IMR-90 (cell line): ENCODE results near the gene MACF1. TPM values are rescaled to one million over a fixed set of nuclear protein-coding genes. Genes with fewer than 3 reads are reported as not detected.

ENCODE experiments used
- ATAC-seq: fragments of 200-7000 bp; cut with Tn5 transposase; 2 replicates; pipeline ENCODE4 v1.9.1; 2020; ENCODE audit warnings: low read depth, mild to moderate bottlenecking, moderate library complexity
- BruUV-seq: library from RNA; stranded (reverse); fragments of 400-500 nt; replicated peaks from 2 replicates; lab custom pipeline; 2021; lab: Mats Ljungman, UMichigan
- CTCF ChIA-PET: fragments of 300-600 bp; formaldehyde crosslinking; extraction: SDS; loops from one replicate; lab custom pipeline; 2021; ENCODE audit warnings: antibody characterized with exemption; lab: Yijun Ruan, JAX
- POLR2A ChIA-PET: fragments of 300-600 bp; sonication (Branson Sonifier 250); formaldehyde crosslinking; loops from one replicate; lab custom pipeline; 2022; ENCODE audit warnings: antibody characterized with exemption; ENCODE audit not compliant: unreplicated experiment; lab: Charles Lee
- DNase-seq: peaks from one replicate; pipeline ENCODE4 v3.0.0; 2013
- H2AFZ ChIP-seq: replicated peaks from 2 replicates; pipeline ENCODE3; 2013; ENCODE audit warnings: low read length, mild to moderate bottlenecking; ENCODE audit not compliant: poor library complexity
- H2AK5ac ChIP-seq: 2 replicates; pipeline ENCODE4 v1.6.1; 2013; ENCODE audit warnings: low read depth, low read length, inconsistent platforms
- H2AK9ac ChIP-seq: replicated peaks from 2 replicates; pipeline ENCODE3; 2013; ENCODE audit warnings: mild to moderate bottlenecking, low read depth, low read length, moderate library complexity; ENCODE audit not compliant: poor library complexity
- H2BK120ac ChIP-seq: 2 replicates; pipeline ENCODE4 v1.6.1; 2013; ENCODE audit warnings: low read depth, low read length, inconsistent platforms
- H2BK15ac ChIP-seq: 3 replicates; pipeline ENCODE4 v1.6.1; 2013; ENCODE audit warnings: low read depth, low read length, inconsistent platforms
- H2BK20ac ChIP-seq: 2 replicates; pipeline ENCODE4 v1.6.1; 2013; ENCODE audit warnings: low read depth, mild to moderate bottlenecking, inconsistent platforms, low read length, moderate library complexity
- H2BK5ac ChIP-seq: 2 replicates; pipeline ENCODE4 v1.6.1; 2013; ENCODE audit warnings: mild to moderate bottlenecking, low read depth, low read length, inconsistent platforms; ENCODE audit not compliant: poor library complexity, severe bottlenecking
- H3K14ac ChIP-seq: replicated peaks from 2 replicates; pipeline ENCODE4 v1.6.1; 2013; ENCODE audit warnings: low read depth, low read length, inconsistent platforms
- H3K18ac ChIP-seq: 2 replicates; pipeline ENCODE4 v1.6.1; 2013; ENCODE audit warnings: low read depth, low read length, control low read depth
- H3K23ac ChIP-seq: 2 replicates; pipeline ENCODE4 v1.6.1; 2013; ENCODE audit warnings: low read depth, low read length, inconsistent platforms
- H3K27ac ChIP-seq: 2 replicates; pipeline ENCODE4 v1.5.1; 2013; ENCODE audit warnings: mild to moderate bottlenecking, control low read depth, low read length; ENCODE audit not compliant: insufficient read depth
- H3K27me3 ChIP-seq: 2 replicates; pipeline ENCODE4 v1.6.1; 2013; ENCODE audit warnings: low read length; ENCODE audit not compliant: control insufficient read depth, insufficient read depth
- H3K36me3 ChIP-seq: 2 replicates; pipeline ENCODE4 v1.6.1; 2013; ENCODE audit warnings: low read length, mixed read lengths; ENCODE audit not compliant: control insufficient read depth, insufficient read depth
- H3K4ac ChIP-seq: 2 replicates; pipeline ENCODE4 v1.6.1; 2013; ENCODE audit warnings: low read depth, low read length, inconsistent platforms
- H3K4me1 ChIP-seq: 2 replicates; pipeline ENCODE4 v1.6.1; 2013; ENCODE audit warnings: low read length, mixed read lengths; ENCODE audit not compliant: control insufficient read depth, insufficient read depth
- H3K4me2 ChIP-seq: 2 replicates; pipeline ENCODE4 v1.6.1; 2013; ENCODE audit warnings: low read depth, mild to moderate bottlenecking, control low read depth, low read length, moderate library complexity
- H3K4me3 ChIP-seq: 2 replicates; pipeline ENCODE4 v1.5.1; 2013; ENCODE audit warnings: low read depth, mild to moderate bottlenecking, control low read depth, low read length, moderate library complexity; ENCODE audit not compliant: insufficient read depth
- H3K56ac ChIP-seq: 2 replicates; pipeline ENCODE4 v1.6.1; 2013; ENCODE audit warnings: low read length, inconsistent platforms; ENCODE audit not compliant: insufficient read depth; ENCODE audit errors: extremely low read depth
- H3K79me1 ChIP-seq, 2 experiments: 2 replicates each; pipeline ENCODE4 v1.6.1; 2013; ENCODE audit warnings: low read length in 2 of 2, inconsistent platforms in 1 of 2, low read depth in 1 of 2
- H3K9ac ChIP-seq: 2 replicates; pipeline ENCODE4 v1.6.1; 2013; ENCODE audit warnings: low read depth, low read length, control low read depth
- H3K9me1 ChIP-seq: 2 replicates; pipeline ENCODE4 v1.6.1; 2013; ENCODE audit warnings: low read length, inconsistent platforms; ENCODE audit not compliant: insufficient read depth
- H3K9me3 ChIP-seq: 2 replicates; pipeline ENCODE4 v1.6.1; 2013; ENCODE audit warnings: low read length; ENCODE audit not compliant: control insufficient read depth, insufficient read depth
- H4K20me1 ChIP-seq: 2 replicates; pipeline ENCODE4 v1.6.1; 2013; ENCODE audit warnings: low read length, inconsistent platforms; ENCODE audit not compliant: insufficient read depth
- H4K5ac ChIP-seq: 2 replicates; pipeline ENCODE4 v1.6.1; 2013; ENCODE audit warnings: mild to moderate bottlenecking, low read depth, low read length, control low read depth
- H4K8ac ChIP-seq, 2 experiments: 2 replicates each; pipeline ENCODE4 v1.6.1; 2013; ENCODE audit warnings: low read depth in 2 of 2, low read length in 2 of 2, control low read depth in 1 of 2, inconsistent platforms in 1 of 2
- H4K91ac ChIP-seq: 2 replicates; pipeline ENCODE4 v1.6.1; 2013; ENCODE audit warnings: low read depth, low read length, inconsistent platforms; ENCODE audit not compliant: insufficient read depth
- CEBPB ChIP-seq: IDR thresholded peaks from 2 replicates; pipeline ENCODE4 v1.6.1; 2012; ENCODE audit warnings: low read depth, low read length, improper control_type of control experiment
- ELK1 ChIP-seq: fragments of 150-350 bp; IDR thresholded peaks from 2 replicates; pipeline ENCODE4 v1.6.1; 2016; ENCODE audit warnings: low read depth, mild to moderate bottlenecking, low read length, moderate library complexity, borderline replicate concordance
- RCOR1 ChIP-seq: IDR thresholded peaks from 2 replicates; pipeline ENCODE4 v1.6.1; 2012; ENCODE audit warnings: mild to moderate bottlenecking, low read length, improper control_type of control experiment; ENCODE audit not compliant: insufficient replicate concordance
- RFX5 ChIP-seq: IDR thresholded peaks from 2 replicates; pipeline ENCODE4 v1.8.0; 2012; ENCODE audit warnings: low read depth, mild to moderate bottlenecking, low read length, moderate library complexity
- SMC3 ChIP-seq: fragments of 150-350 bp; IDR thresholded peaks from 2 replicates; pipeline ENCODE4 v1.6.1; 2016; ENCODE audit warnings: low read depth, mild to moderate bottlenecking, antibody characterized with exemption, low read length, moderate library complexity
- WGBS, 2 experiments: methylation state at CpG; one replicate each; pipeline versions ENCODE4 v1.1.5 to v1.1.7; 2013; ENCODE audit warnings: missing lambda C conversion rate in 2 of 2; ENCODE audit not compliant: insufficient read length in 1 of 2; ENCODE audit errors: extremely low coverage in 2 of 2; 5-methylcytosine and 5-hydroxymethylcytosine counted together
- dilution Hi-C: fragments of 300-500 bp; cut with HindIII; formaldehyde crosslinking; loops from one replicate; pipeline ENCODE4 v1.14.3; 2018; ENCODE audit warnings: low sequenced_read_pairs; ENCODE audit not compliant: unreplicated experiment
- in situ Hi-C: fragments of 300-500 bp; cut with MboI; formaldehyde crosslinking; loops from 3 replicates; pipeline ENCODE4 v1.14.3; 2019; ENCODE audit warnings: low sequenced_read_pairs, inconsistent platforms, mixed read lengths
- intact Hi-C: fragments of 100-400 bp; cut with micrococcal nuclease; formaldehyde crosslinking; loops from 2 replicates; pipeline ENCODE4 v1.10.0; 2022
- polyA plus RNA-seq, 3 experiments: library from polyadenylated mRNA; depleted of rRNA; stranded (reverse); fragments of >200 nt; gene quantifications; 2 replicates each; pipeline ENCODE4 v1.2.3, GENCODE V29; 2012; ENCODE audit warnings: low replicate concordance in 1 of 3
- total RNA-seq: library from RNA; depleted of rRNA; stranded (reverse); fragments of >200 nt; gene quantifications from 2 replicates; pipeline ENCODE4 v1.2.3, GENCODE V29; 2012

The MACF1 gene
- total and polyA plus RNA-seq, 2 of the 4 experiments (the other 2 are of a cell fraction) = 67.6 to 369 TPM

- 0 out of 2 replicates have a peak, but pooled peaks cover 2% of the 10 kb centered on the region for H3K36me3 ChIP-seq
- H4K5ac ChIP-seq = peak overlapping the region; percentile 30
- no peak overlapping the region; the same call in 1 of the 2 replicates for H3K56ac ChIP-seq
- peaks cover 27 to 68% of the 10 kb centered on the region in 2 experiments for H3K79me1 ChIP-seq
- peak overlapping the region; percentile 54; the same call in 1 of the 2 replicates for H3K23ac ChIP-seq
- peak overlapping the region; percentile 18; the same call in 1 of the 2 replicates for H2BK120ac ChIP-seq
- no peaks in the 10 kb centered on the region for H3K27me3 ChIP-seq
- H2AK9ac ChIP-seq = no peak overlapping the region
- peak overlapping the region; percentile 56; the same call in 1 of the 2 replicates for H4K91ac ChIP-seq
- ChIA-PET CTCF (interaction anchor here (0.5 to 1.4 kb wide), 8 partner anchors 12 to 702 kb away, joined by 3 to 4 read pairs (median 3); no protein-coding TSS in a partner anchor), POLR2A (interaction anchor here (1.4 kb wide), 1 partner anchor 9 kb away, joined by 3 read pairs; no protein-coding TSS in a partner anchor)
- BruUV-seq = no TSS peak
- peak overlapping the region; percentile 1 to 68; a peak in 2 of 4 replicates for H4K8ac ChIP-seq
- H2AFZ ChIP-seq = no peak overlapping the region
- dilution Hi-C loops = no loop called here
- H3K27ac ChIP-seq = peak overlapping the region; percentile 79
- peak overlapping the region; percentile 24 for H3K4ac ChIP-seq
- no peak overlapping the region; the same call in 1 of the 2 replicates for H3K9ac ChIP-seq
- peak overlapping the region; percentile 52 for H3K18ac ChIP-seq
- no peak overlapping the region; the same call in 1 of the 2 replicates for H3K14ac ChIP-seq
- no peak for DNase-seq
- H4K20me1 ChIP-seq = peaks cover 58% of the 10 kb centered on the region
- in situ Hi-C loops = no loop called here
- peak overlapping the region; percentile 13; the same call in 1 of the 3 replicates for H2BK15ac ChIP-seq
- intact Hi-C loops = no loop called here
- H3K9me1 ChIP-seq = peaks cover 19% of the 10 kb centered on the region
- WGBS, 2 experiments = 31% methylated on average over 2 of the region's 7 CpGs; no CpG with 5 or more reads in 1 of the 2 experiments
- peak overlapping the region; percentile 27; the same call in 1 of the 2 replicates for H2BK20ac ChIP-seq
- peaks cover 27% of the 10 kb centered on the region for H3K4me1 ChIP-seq
- peak overlapping the region; percentile 30 for H2AK5ac ChIP-seq
- TF ChIP-seq ELK1 (no peak), CEBPB (no peak), RFX5 (no peak), RCOR1 (no peak), SMC3 (no peak)
- ATAC-seq = peak; percentile 45
- no peak overlapping the region for H3K4me3 ChIP-seq
- peak overlapping the region; percentile 72 for H3K4me2 ChIP-seq
- H2BK5ac ChIP-seq = peak overlapping the region; percentile 80
- H3K9me3 ChIP-seq = no peaks in the 10 kb centered on the region
Measured at GRCh38 chr1:39214021-39214713, 9.7 kb downstream of the MACF1 start.
